Tibial nerve (tissue), 4 donors: ENCODE results near the gene ISG15. TPM values are rescaled to one million over a fixed set of nuclear protein-coding genes. Genes with fewer than 3 reads are reported as not detected.

Experiments
- DNase-seq, 2 donors: peaks; one replicate each; pipeline ENCODE4 v3.0.0-alpha.2; 2019; ENCODE audit warnings: low spot score in 2 of 2
- H3K27ac ChIP-seq, 4 donors: fragments of 200-600 bp; sonication (generic) in 3 of 4; one replicate each; pipeline ENCODE4 v1.5.1; 2017 to 2019; ENCODE audit warnings: mild to moderate bottlenecking in 1 of 4
- H3K27me3 ChIP-seq, 2 donors: fragments of 200-600 bp; sonication (generic) in 1 of 2; one replicate each; pipeline versions ENCODE4 v1.5.1 to v1.6.0; 2017 to 2019
- H3K36me3 ChIP-seq, 3 donors: fragments of 200-600 bp; sonication (generic); one replicate each; pipeline ENCODE4 v1.5.1; 2018 to 2019
- H3K4me1 ChIP-seq, 4 donors: fragments of 200-600 bp; sonication (generic) in 3 of 4; one replicate each; pipeline ENCODE4 v1.5.1; 2017 to 2019
- H3K4me3 ChIP-seq, 4 donors: fragments of 200-600 bp; sonication (generic) in 3 of 4; one replicate each; pipeline ENCODE4 v1.5.1; 2017 to 2019; ENCODE audit warnings: mild to moderate bottlenecking in 1 of 4, moderate library complexity in 1 of 4
- H3K9me3 ChIP-seq, 4 donors: fragments of 200-600 bp; sonication (generic) in 3 of 4; one replicate each; pipeline ENCODE4 v1.5.1; 2017 to 2019
- EP300 ChIP-seq, 2 donors: sonication (generic); formaldehyde crosslinking; IDR thresholded peaks; one replicate each; pipeline ENCODE4 v1.6.1; 2017; ENCODE audit warnings: antibody characterized with exemption in 2 of 2, mild to moderate bottlenecking in 1 of 2
- POLR2A ChIP-seq, 2 donors: fragments of 450-650 bp; IDR thresholded peaks; one replicate each; pipeline ENCODE4 v1.6.1; 2017; ENCODE audit warnings: antibody characterized with exemption in 2 of 2, mild to moderate bottlenecking in 2 of 2, moderate library complexity in 2 of 2
- WGBS, 2 donors: methylation state at CpG; one replicate each; pipeline ENCODE4 v1.1.5; 2018; 5-methylcytosine and 5-hydroxymethylcytosine counted together
- total RNA-seq, 4 donors: library from RNA; depleted of rRNA; stranded (reverse); fragments of >200 nt; gene quantifications; one replicate each; pipeline ENCODE4 v1.1.0, GENCODE V29; 2016
- TF ChIP-seq, protein P1 (sequence below), 5 experiments: fragments of 200-600 bp in 3 of 5; fragments of 450-650 bp in 2 of 5; sonication (generic) in 3 of 5; IDR thresholded peaks; one replicate each; pipeline ENCODE4 v1.5.1; 2016 to 2019; ENCODE audit warnings: antibody characterized with exemption in 5 of 5, mild to moderate bottlenecking in 3 of 5, moderate library complexity in 2 of 5

The ISG15 gene
- total RNA-seq, 4 donors from 2014 or later = 29.1 to 65.4 (median 48.7) TPM

DNA sequence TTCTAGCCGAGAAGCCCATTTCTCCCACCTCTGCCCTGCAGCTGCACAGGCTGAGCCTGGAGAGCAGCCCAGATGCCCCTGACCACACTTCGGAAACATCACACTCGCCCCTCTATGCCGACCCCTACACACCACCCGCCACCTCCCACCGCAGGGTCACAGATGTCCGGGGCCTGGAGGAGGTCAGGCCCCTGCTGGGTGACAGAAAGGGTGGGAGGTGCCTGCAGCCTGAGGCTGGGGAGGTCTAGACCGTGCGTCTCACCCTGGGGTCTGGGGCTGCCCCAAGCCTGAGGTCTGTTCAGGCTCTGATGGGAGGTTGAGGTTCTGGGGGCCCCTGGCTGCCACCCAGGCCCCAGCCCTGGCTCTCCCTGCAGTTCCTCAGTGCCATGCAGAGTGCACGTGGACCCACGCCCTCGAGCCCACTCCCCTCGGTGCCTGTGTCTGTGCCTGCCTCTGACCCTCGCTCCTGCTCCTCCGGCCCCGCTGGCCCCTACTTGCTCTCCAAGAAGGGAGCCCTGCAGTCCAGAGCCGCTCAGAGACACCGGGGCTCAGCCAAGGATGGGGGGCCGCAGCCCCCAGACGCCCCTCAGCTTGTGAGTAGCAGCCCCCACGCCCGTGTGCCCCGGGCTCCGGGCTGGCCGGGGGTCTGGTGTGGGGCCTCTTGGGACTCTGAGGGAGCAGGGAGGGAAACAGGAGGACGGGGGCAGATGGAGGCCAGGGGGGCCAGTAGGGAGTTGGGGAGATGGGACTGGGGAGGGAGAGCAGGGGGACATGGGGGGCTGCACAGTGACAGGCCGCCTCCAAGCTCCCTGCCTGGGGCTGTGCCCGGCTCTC lies 39.6 kb upstream of the ISG15 start:
- no peaks in the 10 kb centered on the region for H3K9me3 ChIP-seq
- H3K27ac ChIP-seq = no peak overlapping the region
- 70 to 71% methylated on average over 27 to 28 of the region's 28 CpGs for WGBS, 2 donors
- H3K27me3 ChIP-seq = peaks cover 2 to 74% of the 10 kb centered on the region in 2 donors
- H3K4me1 ChIP-seq = peaks cover 0 to 8% (median 0%) of the 10 kb centered on the region in 4 donors
- TF ChIP-seq POLR2A (IDR thresholded peaks at IDR 0.05) (no peak), EP300 (IDR thresholded peaks at IDR 0.05) (no peak)
- TF ChIP-seq, protein P1, sequence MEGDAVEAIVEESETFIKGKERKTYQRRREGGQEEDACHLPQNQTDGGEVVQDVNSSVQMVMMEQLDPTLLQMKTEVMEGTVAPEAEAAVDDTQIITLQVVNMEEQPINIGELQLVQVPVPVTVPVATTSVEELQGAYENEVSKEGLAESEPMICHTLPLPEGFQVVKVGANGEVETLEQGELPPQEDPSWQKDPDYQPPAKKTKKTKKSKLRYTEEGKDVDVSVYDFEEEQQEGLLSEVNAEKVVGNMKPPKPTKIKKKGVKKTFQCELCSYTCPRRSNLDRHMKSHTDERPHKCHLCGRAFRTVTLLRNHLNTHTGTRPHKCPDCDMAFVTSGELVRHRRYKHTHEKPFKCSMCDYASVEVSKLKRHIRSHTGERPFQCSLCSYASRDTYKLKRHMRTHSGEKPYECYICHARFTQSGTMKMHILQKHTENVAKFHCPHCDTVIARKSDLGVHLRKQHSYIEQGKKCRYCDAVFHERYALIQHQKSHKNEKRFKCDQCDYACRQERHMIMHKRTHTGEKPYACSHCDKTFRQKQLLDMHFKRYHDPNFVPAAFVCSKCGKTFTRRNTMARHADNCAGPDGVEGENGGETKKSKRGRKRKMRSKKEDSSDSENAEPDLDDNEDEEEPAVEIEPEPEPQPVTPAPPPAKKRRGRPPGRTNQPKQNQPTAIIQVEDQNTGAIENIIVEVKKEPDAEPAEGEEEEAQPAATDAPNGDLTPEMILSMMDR (IDR thresholded peaks at IDR 0.05) = no peak
- no peak overlapping the region for H3K4me3 ChIP-seq
- DNase-seq = no peak
- H3K36me3 ChIP-seq = no peaks in the 10 kb centered on the region

DNA sequence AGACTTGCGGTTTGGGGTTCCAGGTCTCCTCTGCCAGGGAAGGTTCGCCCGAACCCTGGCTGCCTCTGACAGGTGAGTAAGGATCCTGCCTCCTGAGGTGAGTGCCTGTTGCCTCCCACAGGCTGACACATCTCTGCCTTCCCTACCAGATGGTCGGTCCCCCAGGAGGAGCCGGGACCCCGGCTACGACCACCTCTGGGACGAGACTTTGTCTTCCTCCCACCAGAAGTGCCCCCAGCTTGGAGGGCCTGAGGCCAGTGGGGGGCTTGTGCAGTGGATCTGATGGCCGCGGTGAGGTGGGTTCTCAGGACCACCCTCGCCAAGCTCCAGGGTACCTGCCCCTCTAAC lies 39.0 kb upstream of the ISG15 start:
- Histone ChIP-seq H3K27ac (no peak overlapping the region), H3K4me1 (peaks cover 0 to 8% (median 0%) of the 10 kb centered on the region in 4 donors), H3K4me3 (no peak overlapping the region), H3K9me3 (no peaks in the 10 kb centered on the region), H3K27me3 (peaks cover 2 to 68% of the 10 kb centered on the region in 2 donors), H3K36me3 (no peaks in the 10 kb centered on the region)
- 70 to 85% methylated on average over 3 to 11 of the region's 11 CpGs for WGBS, 2 donors
- DNase-seq = no peak
- no peak for TF ChIP-seq POLR2A (IDR thresholded peaks at IDR 0.05)
- TF ChIP-seq, protein P1 (IDR thresholded peaks at IDR 0.05) = no peak
- TF ChIP-seq EP300 (IDR thresholded peaks at IDR 0.05) = no peak

DNA sequence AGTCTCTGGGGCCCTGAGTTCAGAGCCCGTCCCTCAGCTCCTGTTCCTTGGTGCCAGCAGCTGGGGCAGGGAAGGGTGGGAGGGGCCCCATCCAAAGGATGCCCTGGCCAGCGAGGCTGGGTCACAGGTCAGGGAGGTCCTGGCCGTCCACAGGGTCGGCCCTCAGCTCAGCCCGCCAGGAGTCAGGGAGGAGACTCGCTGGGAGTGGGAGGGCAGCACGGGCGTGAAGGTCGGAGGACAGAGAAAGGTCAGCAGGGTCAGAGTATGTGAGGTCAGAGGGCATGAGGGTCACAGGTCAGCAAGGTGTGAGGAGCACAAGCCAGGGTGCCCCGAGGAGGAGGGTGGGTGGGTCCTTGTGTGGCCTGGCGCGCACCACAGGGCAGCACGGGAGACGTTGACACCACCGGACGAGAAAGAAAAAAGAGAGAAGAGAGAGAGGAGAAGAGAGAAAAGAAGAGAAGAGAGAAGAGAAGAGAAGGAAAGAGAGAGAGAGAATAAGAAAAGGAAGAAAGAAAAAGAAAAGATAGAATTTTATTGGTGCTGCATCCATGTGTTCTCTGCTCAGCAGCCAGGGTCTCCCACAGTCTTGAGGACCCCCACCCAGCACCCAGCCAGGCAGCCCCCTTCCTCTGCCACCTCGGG lies 38.5 kb upstream of the ISG15 start:
- no peak for DNase-seq
- Histone ChIP-seq H3K4me3 (no peak overlapping the region), H3K36me3 (no peaks in the 10 kb centered on the region), H3K27me3 (peaks cover 2 to 66% of the 10 kb centered on the region in 2 donors), H3K27ac (no peak overlapping the region), H3K4me1 (peaks cover 0 to 8% (median 0%) of the 10 kb centered on the region in 4 donors), H3K9me3 (no peaks in the 10 kb centered on the region)
- TF ChIP-seq, protein P1 (IDR thresholded peaks at IDR 0.05) = no peak
- TF ChIP-seq POLR2A (IDR thresholded peaks at IDR 0.05) = no peak
- no peak for TF ChIP-seq EP300 (IDR thresholded peaks at IDR 0.05)
- 52 to 57% methylated on average over 16 to 17 of the region's 17 CpGs for WGBS, 2 donors

DNA sequence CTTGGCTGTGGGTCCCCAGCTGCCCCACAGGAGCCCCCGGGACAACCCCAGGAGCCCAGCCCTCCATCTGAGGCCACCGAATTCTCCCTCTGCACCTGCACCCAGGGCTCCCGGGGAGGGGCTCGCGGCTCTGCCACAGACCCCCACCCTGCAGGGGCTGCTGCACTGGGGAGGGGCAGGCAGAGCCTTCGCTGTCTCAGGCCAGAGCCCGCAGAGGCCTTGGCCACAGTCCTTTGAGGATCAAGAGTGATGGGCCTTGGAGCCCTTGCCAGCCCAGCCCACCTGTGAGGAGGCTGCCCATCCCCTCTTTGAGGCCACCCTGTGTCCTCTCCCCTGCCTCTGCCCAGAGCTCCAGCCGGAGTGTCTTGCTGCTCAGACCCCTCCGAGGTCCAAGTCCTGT lies 37.9 kb upstream of the ISG15 start:
- Histone ChIP-seq H3K27me3 (peaks cover 2 to 61% of the 10 kb centered on the region in 2 donors), H3K9me3 (no peaks in the 10 kb centered on the region), H3K27ac (no peak overlapping the region), H3K36me3 (no peaks in the 10 kb centered on the region), H3K4me1 (peaks cover 0 to 8% (median 0%) of the 10 kb centered on the region in 4 donors), H3K4me3 (no peak overlapping the region)
- no peak for DNase-seq
- TF ChIP-seq POLR2A (IDR thresholded peaks at IDR 0.05) (no peak), EP300 (IDR thresholded peaks at IDR 0.05) (no peak)
- TF ChIP-seq, protein P1 (IDR thresholded peaks at IDR 0.05) = no peak
- WGBS, 2 donors = 50 to 72% methylated on average over 4 to 6 of the region's 9 CpGs
